Measurements from ENCODE around the gene SPDL1.

- TF ChIP-seq CTCF (IDR thresholded peaks at IDR 0.05) (no peak), POLR2A (IDR thresholded peaks at IDR 0.05) (no peak)
These were observed 2.6 kb upstream of the SPDL1 start for GRCh38 chr5:169580964-169581363.

All from Peyer's patch (tissue), 4 donors.